Small intestine (tissue), 7 donors: ENCODE measurements around the gene PKP1. TPM values are rescaled to one million over a fixed set of nuclear protein-coding genes. Genes with fewer than 3 reads are reported as not detected.

ENCODE experiments used
- DNase-seq, 2 donors: peaks; one replicate each; pipeline versions ENCODE4 v3.0.0 to v3.0.0-alpha.2; 2013
- FAIRE-seq: peaks from 2 replicates; lab custom pipeline; 2012; peaks lifted over from hg19 to GRCh38; lab: Jason Lieb, UNC
- H3K27ac ChIP-seq, 3 donors: one replicate each; pipeline ENCODE4 v1.5.1; 2013; ENCODE audit warnings: low read length in 2 of 3, mild to moderate bottlenecking in 2 of 3, control low read depth in 1 of 3, inconsistent platforms in 1 of 3, low read depth in 1 of 3, moderate library complexity in 1 of 3
- H3K27me3 ChIP-seq, 3 donors: one replicate each; pipeline ENCODE4 v1.6.1; 2013; ENCODE audit warnings: low read length in 3 of 3, inconsistent platforms in 1 of 3; ENCODE audit not compliant: control insufficient read depth in 3 of 3, insufficient read depth in 3 of 3
- H3K36me3 ChIP-seq, 3 donors: one replicate each; pipeline ENCODE4 v1.6.1; 2013; ENCODE audit warnings: low read length in 3 of 3, inconsistent platforms in 1 of 3, low read depth in 1 of 3, mild to moderate bottlenecking in 1 of 3, moderate library complexity in 1 of 3; ENCODE audit not compliant: control insufficient read depth in 3 of 3, insufficient read depth in 2 of 3
- H3K4me1 ChIP-seq, 3 donors: one replicate each; pipeline ENCODE4 v1.6.1; 2013; ENCODE audit warnings: low read length in 2 of 3, inconsistent platforms in 1 of 3, low read depth in 1 of 3, mild to moderate bottlenecking in 1 of 3, moderate library complexity in 1 of 3; ENCODE audit not compliant: control insufficient read depth in 3 of 3, insufficient read depth in 2 of 3
- H3K4me3 ChIP-seq, 3 donors: one replicate each; pipeline ENCODE4 v1.5.1; 2013; ENCODE audit warnings: low read length in 3 of 3, control low read depth in 1 of 3, inconsistent platforms in 1 of 3, low read depth in 1 of 3, mild to moderate bottlenecking in 1 of 3, moderate library complexity in 1 of 3
- H3K9me3 ChIP-seq, 2 donors: one replicate each; pipeline ENCODE4 v1.6.1; 2013; ENCODE audit warnings: low read depth in 1 of 2, low read length in 1 of 2; ENCODE audit not compliant: control insufficient read depth in 2 of 2, insufficient read depth in 1 of 2
- WGBS, 3 donors: extraction: QIAGEN DNeasy Blood & Tissue Kit; methylation state at CpG; one replicate each; pipeline ENCODE4 v1.1.7; 2013; 5-methylcytosine and 5-hydroxymethylcytosine counted together
- polyA plus RNA-seq, 4 donors: library from polyadenylated mRNA; stranded (reverse) in 3 of 4; unstranded in 1 of 4; fragments of 200-250 nt in 3 of 4; fragments of 120-200 nt in 1 of 4; gene quantifications; one replicate each; pipeline versions ENCODE4 v1.2.1 to v1.2.3, GENCODE V29; 2013
- donor health status: healthy with polysubstance abuse.
- donor health status: control.
- donor health status: control.
- donor health status: Bipolar disorder and iron deficiency.
- donor health status: healthy.

PKP1 gene
- polyA plus RNA-seq, 4 donors, result 0.24 to 0.69 (median 0.36) TPM

GRCh38 chr1:201329286-201329685, 46.0 kb downstream of the PKP1 start:
- no peaks in the 10 kb centered on the region for H3K36me3 ChIP-seq
- 69 to 88% (median 86%) methylated on average over 2 of the region's 2 CpGs for WGBS, 3 donors
- H3K4me3 ChIP-seq, result no peak overlapping the region
- H3K9me3 ChIP-seq, result no peaks in the 10 kb centered on the region
- no peaks in the 10 kb centered on the region for H3K27me3 ChIP-seq
- H3K4me1 ChIP-seq, result no peaks in the 10 kb centered on the region
- no peak overlapping the region for H3K27ac ChIP-seq
- DNase-seq (no peak), FAIRE-seq (no peak)

GRCh38 chr1:201329801-201330200, 46.5 kb downstream of the PKP1 start:
- DNase-seq, result no peak
- no peak for FAIRE-seq

GRCh38 chr1:201330541-201330940, 47.2 kb downstream of the PKP1 start:
- H3K4me1 ChIP-seq, result no peaks in the 10 kb centered on the region
- FAIRE-seq (no peak), DNase-seq (no peak)

More at GRCh38 chr1:201329801-201330200, 46.5 kb downstream of the PKP1 start:
- Histone ChIP-seq H3K9me3 (no peaks in the 10 kb centered on the region), H3K4me1 (no peaks in the 10 kb centered on the region), H3K4me3 (no peak overlapping the region), H3K36me3 (no peaks in the 10 kb centered on the region), H3K27ac (no peak overlapping the region), H3K27me3 (no peaks in the 10 kb centered on the region)
- WGBS, 3 donors, result 72 to 79% (median 77%) methylated on average over 4 of the region's 4 CpGs

GRCh38 chr1:201331166-201331565, 47.9 kb downstream of the PKP1 start:
- Histone ChIP-seq H3K36me3 (no peaks in the 10 kb centered on the region), H3K9me3 (no peaks in the 10 kb centered on the region), H3K4me1 (no peaks in the 10 kb centered on the region), H3K27me3 (no peaks in the 10 kb centered on the region), H3K27ac (no peak overlapping the region), H3K4me3 (no peak overlapping the region)
- WGBS, 3 donors, result 81 to 92% (median 82%) methylated on average over 7 of the region's 7 CpGs
- DNase-seq (no peak), FAIRE-seq (no peak)

More at GRCh38 chr1:201330541-201330940, 47.2 kb downstream of the PKP1 start:
- Histone ChIP-seq H3K4me3 (no peak overlapping the region), H3K27me3 (no peaks in the 10 kb centered on the region), H3K36me3 (no peaks in the 10 kb centered on the region), H3K27ac (no peak overlapping the region), H3K9me3 (no peaks in the 10 kb centered on the region)
- WGBS, 3 donors, result 94 to 100% (median 97%) methylated on average over 2 of the region's 2 CpGs

- no peak for FAIRE-seq
Observed at GRCh38 chr1:201332021-201332420, 48.7 kb downstream of the PKP1 start.

GRCh38 chr1:201332616-201333335, 49.5 kb downstream of the PKP1 start:
- DNase-seq (no peak), FAIRE-seq (no peak)
- no peaks in the 10 kb centered on the region for H3K36me3 ChIP-seq

More at GRCh38 chr1:201332021-201332420, 48.7 kb downstream of the PKP1 start:
- no peaks in the 10 kb centered on the region for H3K9me3 ChIP-seq
- no peaks in the 10 kb centered on the region for H3K36me3 ChIP-seq
- no peak overlapping the region for H3K4me3 ChIP-seq
- no peaks in the 10 kb centered on the region for H3K27me3 ChIP-seq
- DNase-seq, result no peak
- 91 to 95% (median 93%) methylated on average over 8 of the region's 8 CpGs for WGBS, 3 donors
- H3K27ac ChIP-seq, result no peak overlapping the region
- no peaks in the 10 kb centered on the region for H3K4me1 ChIP-seq

GRCh38 chr1:201334325-201335173, 51.2 kb downstream of the PKP1 start:
- Histone ChIP-seq H3K4me3 (no peak overlapping the region), H3K36me3 (no peaks in the 10 kb centered on the region), H3K9me3 (no peaks in the 10 kb centered on the region), H3K4me1 (no peaks in the 10 kb centered on the region), H3K27me3 (no peaks in the 10 kb centered on the region), H3K27ac (no peak overlapping the region)
- WGBS, 3 donors, result 72 to 83% (median 82%) methylated on average over 11 of the region's 11 CpGs
- DNase-seq (no peak), FAIRE-seq (no peak)

More at GRCh38 chr1:201332616-201333335, 49.5 kb downstream of the PKP1 start:
- Histone ChIP-seq H3K4me3 (no peak overlapping the region), H3K9me3 (no peaks in the 10 kb centered on the region), H3K27me3 (no peaks in the 10 kb centered on the region), H3K27ac (no peak overlapping the region), H3K4me1 (no peaks in the 10 kb centered on the region)
- 91 to 95% (median 94%) methylated on average over 10 of the region's 10 CpGs for whole genome bisulfite sequencing, 3 donors

GRCh38 chr1:201335174-201335870, 52.0 kb downstream of the PKP1 start:
- FAIRE-seq, result no peak

More at GRCh38 chr1:201335174-201335870, 52.0 kb downstream of the PKP1 start:
- 82 to 87% (median 84%) methylated on average over 10 of the region's 10 CpGs for WGBS, 3 donors
- DNase-seq, result no peak
- H3K36me3 ChIP-seq, result no peaks in the 10 kb centered on the region
- no peak overlapping the region for H3K27ac ChIP-seq
- no peaks in the 10 kb centered on the region for H3K27me3 ChIP-seq
- no peaks in the 10 kb centered on the region for H3K4me1 ChIP-seq
- H3K9me3 ChIP-seq, result no peaks in the 10 kb centered on the region
- no peak overlapping the region for H3K4me3 ChIP-seq
